OCI-LY1 (cell line): ENCODE results near the gene SOS1.
A peak's percentile ranks its signal among the peaks of the same experiment; 100 is the strongest.

Source experiments
- H2AFZ ChIP-seq: fragments of 200-600 bp; sonication (generic), shearing (Covaris generic); 2 replicates; pipeline ENCODE4 v1.6.0; 2014; ENCODE audit warnings: antibody characterized with exemption, mild to moderate bottlenecking, low read length
- H3F3A ChIP-seq: fragments of 200-600 bp; sonication (generic), shearing (Covaris generic); 2 replicates; pipeline ENCODE4 v1.6.0; 2014; ENCODE audit warnings: mild to moderate bottlenecking, antibody characterized with exemption, low read length, moderate library complexity; ENCODE audit not compliant: insufficient read depth
- H3K27ac ChIP-seq: fragments of 200-600 bp; sonication (generic); 2 replicates; pipeline ENCODE4 v1.5.1; 2014; ENCODE audit warnings: low read length, mixed run types, mild to moderate bottlenecking, low read depth; ENCODE audit not compliant: poor library complexity, severe bottlenecking
- H3K27me3 ChIP-seq: fragments of 200-600 bp; sonication (generic); 2 replicates; pipeline ENCODE4 v1.6.0; 2014; ENCODE audit warnings: antibody characterized with exemption, mild to moderate bottlenecking, low read length, moderate library complexity; ENCODE audit not compliant: insufficient read depth
- H3K36me3 ChIP-seq: fragments of 200-600 bp; sonication (generic); 2 replicates; pipeline ENCODE4 v1.6.1; 2014; ENCODE audit warnings: mild to moderate bottlenecking, antibody characterized with exemption, low read length, moderate library complexity, mixed read lengths; ENCODE audit not compliant: insufficient read depth
- H3K4me1 ChIP-seq: fragments of 200-600 bp; sonication (generic); 2 replicates; pipeline ENCODE4 v1.5.1; 2014; ENCODE audit warnings: mild to moderate bottlenecking, low read length, moderate library complexity; ENCODE audit not compliant: insufficient read depth, severe bottlenecking
- H3K4me2 ChIP-seq: fragments of 200-600 bp; sonication (generic), shearing (Covaris generic); 2 replicates; pipeline ENCODE4 v1.6.1; 2014; ENCODE audit warnings: low read length
- H3K4me3 ChIP-seq: fragments of 200-600 bp; sonication (generic); 2 replicates; pipeline ENCODE4 v1.5.1; 2014; ENCODE audit warnings: low read length, low read depth, mild to moderate bottlenecking, mixed read lengths; ENCODE audit not compliant: poor library complexity, severe bottlenecking
- H3K79me2 ChIP-seq: fragments of 200-600 bp; shearing (Covaris generic); 2 replicates; pipeline ENCODE4 v1.6.1; 2016; ENCODE audit warnings: mixed run types, low read length, mixed read lengths; ENCODE audit not compliant: insufficient read depth
- H3K9ac ChIP-seq: fragments of 200-600 bp; sonication (generic), shearing (Covaris generic); 2 replicates; pipeline ENCODE4 v1.6.1; 2014; ENCODE audit warnings: mild to moderate bottlenecking, low read length, mixed read lengths
- H3K9me2 ChIP-seq: fragments of 200-600 bp; sonication (generic), shearing (Covaris generic); 2 replicates; pipeline ENCODE4 v1.6.1; 2014; ENCODE audit warnings: low read depth, mild to moderate bottlenecking, low read length, mixed read lengths
- H3K9me3 ChIP-seq: fragments of 200-600 bp; shearing (Covaris generic); 2 replicates; pipeline ENCODE4 v1.6.1; 2014; ENCODE audit warnings: low read length, mixed read lengths
- H4K20me1 ChIP-seq: fragments of 200-600 bp; sonication (generic), shearing (Covaris generic); 2 replicates; pipeline ENCODE4 v1.6.0; 2016; ENCODE audit warnings: mild to moderate bottlenecking, low read length; ENCODE audit not compliant: insufficient read depth
- CTCF ChIP-seq: fragments of 200-600 bp; sonication (generic), shearing (Covaris generic); IDR thresholded peaks from 2 replicates; pipeline ENCODE4 v1.5.1; 2017; ENCODE audit warnings: mild to moderate bottlenecking, antibody characterized with exemption, low read length, moderate library complexity, mixed read lengths
- EZH2 ChIP-seq: fragments of 200-600 bp; sonication (generic), shearing (Covaris generic); IDR thresholded peaks from 2 replicates; pipeline ENCODE4 v1.8.0; 2017; ENCODE audit warnings: borderline replicate concordance, mixed run types, mild to moderate bottlenecking, antibody characterized with exemption, low read length, moderate library complexity, mixed read lengths

SOS1 gene

DNA sequence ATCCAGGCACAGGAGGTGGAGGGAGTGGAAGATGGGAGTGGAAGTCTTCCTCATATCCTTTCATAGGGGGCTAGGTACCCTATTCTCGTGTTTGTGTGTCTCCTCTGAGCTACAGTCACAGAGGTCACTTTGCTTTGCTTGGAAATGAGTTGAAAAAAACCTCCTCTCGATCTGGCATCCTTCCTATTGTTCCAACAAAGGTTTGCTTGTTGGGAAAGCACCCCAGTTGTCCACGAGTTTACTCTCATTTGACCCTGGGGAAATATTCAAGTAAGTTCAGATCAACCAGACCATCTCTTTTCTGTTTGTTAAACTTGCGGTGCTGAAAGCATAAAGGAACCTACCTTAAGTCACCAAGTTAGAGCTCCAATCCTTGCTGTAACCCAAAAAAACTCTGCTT is 171.9 kb downstream of the SOS1 start:
- Histone ChIP-seq H4K20me1 (no peaks in the 10 kb centered on the region), H3K27me3 (no peaks in the 10 kb centered on the region; the same call in 1 of the 2 replicates), H3K27ac (no peak overlapping the region), H3K36me3 (no peaks in the 10 kb centered on the region), H3K4me1 (no peaks in the 10 kb centered on the region), H3K9ac (no peak overlapping the region), H3K4me3 (no peak overlapping the region), H3K9me3 (no peaks in the 10 kb centered on the region), H2AFZ (no peak overlapping the region), H3K4me2 (no peak overlapping the region), H3K9me2 (no peaks in the 10 kb centered on the region), H3K79me2 (no peaks in the 10 kb centered on the region), H3F3A (no peaks in the 10 kb centered on the region)
- no peak for TF ChIP-seq EZH2
- no peak for TF ChIP-seq CTCF

- Histone ChIP-seq H3K4me1 (no peaks in the 10 kb centered on the region), H4K20me1 (no peaks in the 10 kb centered on the region), H3K27me3 (no peaks in the 10 kb centered on the region; the same call in 1 of the 2 replicates), H3K4me2 (no peak overlapping the region), H3F3A (no peaks in the 10 kb centered on the region), H3K27ac (no peak overlapping the region), H3K4me3 (no peak overlapping the region), H3K9me3 (no peaks in the 10 kb centered on the region), H3K79me2 (no peaks in the 10 kb centered on the region), H2AFZ (no peak overlapping the region), H3K9me2 (no peaks in the 10 kb centered on the region), H3K36me3 (no peaks in the 10 kb centered on the region), H3K9ac (no peak overlapping the region)
- TF ChIP-seq CTCF = no peak
- TF ChIP-seq EZH2 = no peak
Observed at GRCh38 chr2:38948387-38948882, 172.4 kb downstream of the SOS1 start.

- H3K79me2 ChIP-seq = no peaks in the 10 kb centered on the region
- no peak overlapping the region for H3K27ac ChIP-seq
- no peaks in the 10 kb centered on the region for H4K20me1 ChIP-seq
- H3K36me3 ChIP-seq = no peaks in the 10 kb centered on the region
- TF ChIP-seq EZH2 = no peak
- TF ChIP-seq CTCF = peak; percentile 80
- no peaks in the 10 kb centered on the region for H3F3A ChIP-seq
- H3K9ac ChIP-seq = no peak overlapping the region
- no peaks in the 10 kb centered on the region for H3K9me2 ChIP-seq
- no peaks in the 10 kb centered on the region for H3K4me1 ChIP-seq
- H3K27me3 ChIP-seq = no peaks in the 10 kb centered on the region; the same call in 1 of the 2 replicates
- H2AFZ ChIP-seq = no peak overlapping the region
- H3K4me3 ChIP-seq = no peak overlapping the region
- H3K4me2 ChIP-seq = no peak overlapping the region
- no peaks in the 10 kb centered on the region for H3K9me3 ChIP-seq
Observed at GRCh38 chr2:38947241-38948239, 173.3 kb downstream of the SOS1 start.
